ENCODE results near the gene RELL1. TPM values are rescaled to one million over a fixed set of nuclear protein-coding genes. Genes with fewer than 3 reads are reported as not detected.

RELL1 gene
- total RNA-seq, 2 experiments from 2014 or later: 53.5 to 62.3 TPM

DNA sequence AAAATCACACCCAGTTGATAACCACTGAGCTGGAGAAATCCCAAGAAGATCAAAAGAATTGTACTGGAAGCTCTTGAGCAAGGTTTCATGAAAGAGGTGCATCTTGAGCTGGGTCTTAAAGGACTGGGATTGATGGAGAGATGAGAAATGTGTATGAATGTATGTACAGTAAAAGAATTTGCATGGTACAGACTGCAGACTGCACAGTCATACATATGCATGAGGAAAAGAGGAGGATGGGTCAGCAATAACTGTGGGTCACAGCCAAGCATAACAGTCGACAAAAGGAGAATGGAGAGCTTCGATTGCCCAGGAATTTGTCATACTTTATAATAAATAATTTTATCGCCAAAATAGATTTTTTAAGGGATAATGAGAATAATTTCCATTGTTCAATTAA is 4.8 kb upstream of the RELL1 start:
- Histone ChIP-seq H3K9me2 (ENCODE audit: insufficient read depth, low read length) (no peaks in the 10 kb centered on the region), H3K9me3 (ENCODE audit: low read length) (no peaks in the 10 kb centered on the region), H3K79me2 (ENCODE audit: insufficient read depth, low read depth, low read length) (no peaks in the 10 kb centered on the region), H2AFZ (ENCODE audit: low read length) (no peak overlapping the region), H4K20me1 (ENCODE audit: insufficient read depth, low read length) (no peaks in the 10 kb centered on the region), H3K4me2 (ENCODE audit: low read length) (no peak overlapping the region), H3K4me1 (ENCODE audit: insufficient read depth, low read length, poor library complexity, severe bottlenecking) (peaks cover 7% of the 10 kb centered on the region), H3K36me3 (ENCODE audit: insufficient read depth, low read length) (no peaks in the 10 kb centered on the region), H3K27ac (ENCODE audit: low read depth, low read length, poor library complexity, severe bottlenecking) (no peak overlapping the region), H3K4me3 (ENCODE audit: low read depth, low read length, poor library complexity, severe bottlenecking) (no peak overlapping the region)
- TF ChIP-seq, protein P1, sequence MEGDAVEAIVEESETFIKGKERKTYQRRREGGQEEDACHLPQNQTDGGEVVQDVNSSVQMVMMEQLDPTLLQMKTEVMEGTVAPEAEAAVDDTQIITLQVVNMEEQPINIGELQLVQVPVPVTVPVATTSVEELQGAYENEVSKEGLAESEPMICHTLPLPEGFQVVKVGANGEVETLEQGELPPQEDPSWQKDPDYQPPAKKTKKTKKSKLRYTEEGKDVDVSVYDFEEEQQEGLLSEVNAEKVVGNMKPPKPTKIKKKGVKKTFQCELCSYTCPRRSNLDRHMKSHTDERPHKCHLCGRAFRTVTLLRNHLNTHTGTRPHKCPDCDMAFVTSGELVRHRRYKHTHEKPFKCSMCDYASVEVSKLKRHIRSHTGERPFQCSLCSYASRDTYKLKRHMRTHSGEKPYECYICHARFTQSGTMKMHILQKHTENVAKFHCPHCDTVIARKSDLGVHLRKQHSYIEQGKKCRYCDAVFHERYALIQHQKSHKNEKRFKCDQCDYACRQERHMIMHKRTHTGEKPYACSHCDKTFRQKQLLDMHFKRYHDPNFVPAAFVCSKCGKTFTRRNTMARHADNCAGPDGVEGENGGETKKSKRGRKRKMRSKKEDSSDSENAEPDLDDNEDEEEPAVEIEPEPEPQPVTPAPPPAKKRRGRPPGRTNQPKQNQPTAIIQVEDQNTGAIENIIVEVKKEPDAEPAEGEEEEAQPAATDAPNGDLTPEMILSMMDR (conservative IDR thresholded peaks at IDR 0.05; ENCODE audit: low read length): no peak
- TF ChIP-seq EZH2phosphoT487 (IDR thresholded peaks at IDR 0.05; ENCODE audit: borderline replicate concordance, low read depth, low read length): no peak
- BruUV-seq (replicated peaks): no TSS peak
- DNase-seq (ENCODE audit: low spot score): no peak
- ChIA-PET CTCF (ENCODE audit: unreplicated experiment) (no interaction called here), POLR2A (interaction anchor here (0.7 to 3.1 kb wide), 4 partner anchors 9 to 111 kb away, joined by 3 to 11 read pairs (median 4); no protein-coding TSS in a partner anchor)
- intact Hi-C loops (cut with micrococcal nuclease; ENCODE audit: unreplicated experiment): no loop called here

DNA sequence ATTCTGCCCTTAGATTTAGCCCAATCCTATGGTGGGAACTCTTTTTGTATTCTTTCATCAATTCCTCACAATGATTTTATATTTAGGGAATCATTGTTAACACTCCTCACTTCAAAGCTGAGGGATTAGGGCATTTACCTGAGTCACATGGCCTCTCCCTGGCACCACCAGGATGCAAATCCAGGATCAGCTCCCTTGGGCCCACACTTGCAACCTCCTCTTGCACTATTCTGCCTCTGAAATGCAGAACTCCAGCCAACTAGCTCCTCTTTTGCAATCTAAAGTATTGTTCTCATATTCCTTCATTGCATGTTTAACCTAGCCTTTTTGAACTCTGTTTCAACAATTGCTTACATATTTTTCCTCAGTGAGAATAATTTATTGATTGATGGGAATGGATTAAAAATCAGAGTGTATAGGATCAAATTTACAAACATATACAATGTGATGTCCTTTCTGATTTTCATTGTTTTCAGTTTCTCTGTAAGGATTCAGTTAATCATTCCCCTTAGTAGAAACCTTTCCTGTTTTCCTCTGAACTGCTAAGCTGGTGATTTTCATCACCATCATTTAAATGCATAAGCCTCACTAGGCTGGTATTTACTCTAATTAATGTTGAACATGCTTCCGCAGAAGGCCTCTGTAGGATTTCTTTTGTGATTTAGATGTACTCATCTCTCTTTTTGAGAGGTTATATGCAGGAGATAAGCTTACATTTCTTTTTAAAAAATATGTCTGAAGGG is 3.3 kb upstream of the RELL1 start:
- H2AFZ ChIP-seq (ENCODE audit: low read length): no peak overlapping the region
- no peak for TF ChIP-seq EZH2phosphoT487 (IDR thresholded peaks at IDR 0.05; ENCODE audit: borderline replicate concordance, low read depth, low read length)
- TF ChIP-seq, protein P1 (conservative IDR thresholded peaks at IDR 0.05; ENCODE audit: low read length): no peak
- H3K27ac ChIP-seq (ENCODE audit: low read depth, low read length, poor library complexity, severe bottlenecking): no peak overlapping the region
- intact Hi-C loops (cut with micrococcal nuclease; ENCODE audit: unreplicated experiment): no loop called here
- no peaks in the 10 kb centered on the region for H3K9me2 ChIP-seq (ENCODE audit: insufficient read depth, low read length)
- peaks cover 10% of the 10 kb centered on the region; the same call in 1 of the 2 replicates for H3K79me2 ChIP-seq (ENCODE audit: insufficient read depth, low read depth, low read length)
- POLR2A ChIA-PET: interaction anchor here (0.6 to 3.1 kb wide), 7 partner anchors 11 to 145 kb away, joined by 3 to 11 read pairs (median 3); no protein-coding TSS in a partner anchor
- DNase-seq (ENCODE audit: low spot score): no peak
- peaks cover 13% of the 10 kb centered on the region for H3K4me1 ChIP-seq (ENCODE audit: insufficient read depth, low read length, poor library complexity, severe bottlenecking)
- H3K36me3 ChIP-seq (ENCODE audit: insufficient read depth, low read length): no peaks in the 10 kb centered on the region
- no peak overlapping the region for H3K4me3 ChIP-seq (ENCODE audit: low read depth, low read length, poor library complexity, severe bottlenecking)
- no peaks in the 10 kb centered on the region for H4K20me1 ChIP-seq (ENCODE audit: insufficient read depth, low read length)
- no peaks in the 10 kb centered on the region for H3K9me3 ChIP-seq (ENCODE audit: low read length)
- no peak overlapping the region for H3K4me2 ChIP-seq (ENCODE audit: low read length)
- BruUV-seq (replicated peaks): no TSS peak
- CTCF ChIA-PET (ENCODE audit: unreplicated experiment): no interaction called here

- peaks cover 28% of the 10 kb centered on the region for H3K79me2 ChIP-seq (ENCODE audit: insufficient read depth, low read depth, low read length)
- peaks cover 29% of the 10 kb centered on the region for H3K4me1 ChIP-seq (ENCODE audit: insufficient read depth, low read length, poor library complexity, severe bottlenecking)
- no peaks in the 10 kb centered on the region for H3K36me3 ChIP-seq (ENCODE audit: insufficient read depth, low read length)
- no peak for DNase-seq (ENCODE audit: low spot score)
- ChIA-PET CTCF (ENCODE audit: unreplicated experiment) (interaction anchor here (0.5 kb wide), 1 partner anchor 11 kb away, joined by 3 read pairs; no protein-coding TSS in a partner anchor), POLR2A (interaction anchor here (0.8 to 1.9 kb wide), 4 partner anchors 10 to 204 kb away, joined by 3 to 7 read pairs (median 4); no protein-coding TSS in a partner anchor)
- no TSS peak for BruUV-seq (replicated peaks)
- no peak overlapping the region for H3K4me3 ChIP-seq (ENCODE audit: low read depth, low read length, poor library complexity, severe bottlenecking)
- H3K9me2 ChIP-seq (ENCODE audit: insufficient read depth, low read length): no peaks in the 10 kb centered on the region
- H3K27ac ChIP-seq (ENCODE audit: low read depth, low read length, poor library complexity, severe bottlenecking): no peak overlapping the region
- H3K4me2 ChIP-seq (ENCODE audit: low read length): no peak overlapping the region
- H4K20me1 ChIP-seq (ENCODE audit: insufficient read depth, low read length): no peaks in the 10 kb centered on the region
- no peaks in the 10 kb centered on the region for H3K9me3 ChIP-seq (ENCODE audit: low read length)
- no peak for TF ChIP-seq EZH2phosphoT487 (IDR thresholded peaks at IDR 0.05; ENCODE audit: borderline replicate concordance, low read depth, low read length)
- TF ChIP-seq, protein P1 (conservative IDR thresholded peaks at IDR 0.05; ENCODE audit: low read length): no peak
- intact Hi-C loops (cut with micrococcal nuclease; ENCODE audit: unreplicated experiment): loop anchor here (2.0 kb wide), 2 partner anchors 61 to 205 kb away; no protein-coding TSS in a partner anchor
- no peak overlapping the region for H2AFZ ChIP-seq (ENCODE audit: low read length)
These were observed 1.5 kb upstream of the RELL1 start for GRCh38 chr4:37687681-37688080.
